Measurements from ENCODE around the gene CFAP77.

GRCh38 chr9:132364068-132364467, 45.9 kb upstream of the CFAP77 start:
- TF ChIP-seq TEAD4 (IDR thresholded peaks at IDR 0.05; ENCODE audit: low read depth, low read length) (no peak), POLR2AphosphoS5 (IDR thresholded peaks at IDR 0.05; ENCODE audit: low read depth, low read length) (no peak)

Data from H1 (cell line).